Psoas muscle (tissue), 8 donors: ENCODE data around the gene DCUN1D4. TPM values are rescaled to one million over a fixed set of nuclear protein-coding genes. Genes with fewer than 3 reads are reported as not detected.

Source experiments
- ATAC-seq, 4 donors: fragments of 200-7000 bp; cut with Tn5 transposase; one replicate each; pipeline ENCODE4 v1.9.1; 2020; ENCODE audit warnings: moderate library complexity in 3 of 4, mild to moderate bottlenecking in 2 of 4
- DNase-seq, 2 donors: peaks; one replicate each; pipeline ENCODE4 v3.0.0-alpha.2; 2020
- H3K27ac ChIP-seq: fragments of 200-600 bp; one replicate; pipeline ENCODE4 v1.8.0; 2022
- H3K27me3 ChIP-seq, 3 donors: fragments of 200-600 bp in 1 of 3; one replicate each; pipeline versions ENCODE4 v1.6.1 to v1.8.0; 2013 to 2022; ENCODE audit warnings: low read length in 2 of 3, mild to moderate bottlenecking in 2 of 3, moderate library complexity in 1 of 3; ENCODE audit not compliant: insufficient read depth in 3 of 3
- H3K36me3 ChIP-seq, 2 donors: fragments of 200-600 bp in 1 of 2; one replicate each; pipeline versions ENCODE4 v1.6.1 to v1.8.0; 2013 to 2022; ENCODE audit warnings: low read depth in 1 of 2, mild to moderate bottlenecking in 1 of 2, moderate library complexity in 1 of 2; ENCODE audit not compliant: insufficient read depth in 1 of 2
- H3K4me1 ChIP-seq: fragments of 200-600 bp; one replicate; pipeline ENCODE4 v1.8.0; 2022
- H3K4me3 ChIP-seq: fragments of 200-600 bp; one replicate; pipeline ENCODE4 v1.8.0; 2022; ENCODE audit warnings: mild to moderate bottlenecking
- H3K9me3 ChIP-seq: fragments of 200-600 bp; one replicate; pipeline ENCODE4 v1.8.0; 2022
- CTCF ChIP-seq: fragments of 200-600 bp; IDR thresholded peaks from one replicate; pipeline ENCODE4 v1.8.0; 2022; ENCODE audit warnings: antibody characterized with exemption
- WGBS, 3 donors: extraction: QIAGEN DNeasy Blood & Tissue Kit; methylation state at CpG; one replicate each; pipeline versions ENCODE4 v1.1.6 to v1.1.7; 2013; 5-methylcytosine and 5-hydroxymethylcytosine counted together
- intact Hi-C, 2 donors: fragments of 100-400 bp; cut with DNase I; formaldehyde crosslinking; loops; one replicate each; pipeline versions ENCODE4 v1.11.0 to v1.14.2; 2022
- polyA plus RNA-seq, 3 donors: library from polyadenylated mRNA; stranded (reverse); fragments of 200-250 nt; gene quantifications; one replicate each; pipeline ENCODE4 v1.2.3, GENCODE V29; 2013
- total RNA-seq, 4 donors: library from RNA; stranded (reverse); fragmentation: NEBNext Ultra II Directional in 2 of 4; extraction: Animal tissue kit (Norgen Biotek cat#: 25700) in 2 of 4; gene quantifications; one replicate each; pipeline versions ENCODE4 v1.2.1 to v1.2.4, GENCODE V29; 2021 to 2023
- donor health status: healthy with polysubstance abuse.
- donor health status: DM: no; HTN: no; CAD: no; lungs with moderate emphysema.
- donor health status: Bipolar disorder and iron deficiency.
- donor health status: healthy.
- donor health status: DM: yes; HTN: yes; CAD: no.
- donor health status: DM: no; HTN: no; CAD: no.
- donor health status: DM: no; HTN: no; CAD: no.
- donor health status: DM: yes; HTN: yes; CAD: no.

Gene DCUN1D4
- total and polyA plus RNA-seq, 7 donors, result 13.5 to 43.1 (median 26.0) TPM

GRCh38 chr4:51895816-51896408 lies 53.0 kb downstream of the DCUN1D4 start:
- intact Hi-C loops, result loop anchor here (5.0 to 10.0 kb wide), 4 partner anchors 51 to 131 kb away; partner anchors contain the start of gene DCUN1D4 (in 2 of the 2)
- TF ChIP-seq CTCF, result peak; percentile 78
- ATAC-seq, result peak; percentile 90 to 97 (median 96)
- Histone ChIP-seq H3K27ac (peak overlapping the region; percentile 57), H3K27me3 (no peaks in the 10 kb centered on the region), H3K4me3 (no peak overlapping the region), H3K9me3 (no peaks in the 10 kb centered on the region), H3K36me3 (peaks cover 0 to 40% of the 10 kb centered on the region in 2 donors), H3K4me1 (peaks cover 12% of the 10 kb centered on the region)
- peak; percentile 38 to 61 for DNase-seq
- 40 to 41% (median 40%) methylated on average over 2 of the region's 2 CpGs for WGBS, 3 donors

- no peaks in the 10 kb centered on the region for H3K27me3 ChIP-seq
- no peaks in the 10 kb centered on the region for H3K4me1 ChIP-seq
- intact Hi-C loops, result no loop called here
- H3K27ac ChIP-seq, result no peak overlapping the region
- ATAC-seq (peak; percentile 40 to 78 (median 66)), DNase-seq (no peak)
- no peak for TF ChIP-seq CTCF
- no peaks in the 10 kb centered on the region for H3K9me3 ChIP-seq
- no peak overlapping the region for H3K4me3 ChIP-seq
- WGBS, 3 donors, result 33 to 45% (median 39%) methylated on average over 5 of the region's 5 CpGs
- peaks cover 0 to 59% of the 10 kb centered on the region in 2 donors for H3K36me3 ChIP-seq
Observed at GRCh38 chr4:51901363-51901762, 58.4 kb downstream of the DCUN1D4 start.

DNA sequence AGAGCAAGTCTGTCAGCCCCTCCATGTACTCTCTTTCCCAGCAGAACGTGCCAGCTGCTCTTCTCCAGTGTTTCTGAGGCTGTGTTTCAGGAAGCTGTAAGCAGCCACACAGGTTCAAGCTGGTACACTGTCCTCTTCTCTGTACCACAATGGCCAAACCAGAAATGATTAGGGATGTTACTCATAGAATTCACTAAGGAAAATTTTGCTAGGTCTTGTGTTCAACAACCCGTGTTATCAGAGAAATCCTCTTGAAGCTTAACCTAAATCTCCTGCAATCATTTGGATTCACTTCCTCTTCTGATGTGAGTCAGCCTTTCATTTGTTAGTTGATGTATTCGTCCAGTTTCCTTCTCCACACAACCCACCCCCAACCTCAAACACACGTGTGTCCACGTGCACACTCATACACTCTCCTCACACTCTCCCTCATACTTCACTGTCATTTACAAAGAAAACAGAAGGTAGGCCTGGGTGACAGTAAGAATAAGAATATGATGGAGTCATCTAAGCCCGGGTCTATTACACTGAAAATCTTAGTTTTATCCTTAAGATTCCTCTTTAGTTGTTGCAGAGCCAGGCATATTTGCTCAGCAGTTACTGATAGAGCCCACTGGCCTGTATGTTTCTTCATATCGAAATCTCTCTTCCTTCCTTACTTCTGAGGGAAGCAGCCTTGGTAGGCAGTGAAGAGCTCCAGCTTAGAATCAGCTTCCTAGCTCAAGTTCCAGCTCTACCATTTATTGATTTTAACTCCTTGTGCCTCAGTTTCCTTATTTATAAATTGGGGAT lies 63.4 kb downstream of the DCUN1D4 start:
- intact Hi-C loops, result no loop called here
- H3K27me3 ChIP-seq, result no peaks in the 10 kb centered on the region
- DNase-seq, result no peak
- no peak for ATAC-seq
- H3K9me3 ChIP-seq, result no peaks in the 10 kb centered on the region
- H3K4me3 ChIP-seq, result no peak overlapping the region
- H3K4me1 ChIP-seq, result no peaks in the 10 kb centered on the region
- no peak overlapping the region for H3K27ac ChIP-seq
- WGBS, 3 donors, result 82 to 84% (median 83%) methylated on average over 7 of the region's 7 CpGs
- TF ChIP-seq CTCF, result no peak
- H3K36me3 ChIP-seq, result peaks cover 0 to 69% of the 10 kb centered on the region in 2 donors

- H3K4me3 ChIP-seq, result no peak overlapping the region
- intact Hi-C loops, result no loop called here
- H3K36me3 ChIP-seq, result peaks cover 3 to 71% of the 10 kb centered on the region in 2 donors
- DNase-seq, result no peak
- H3K27me3 ChIP-seq, result no peaks in the 10 kb centered on the region
- ATAC-seq, result no peak
- no peak for TF ChIP-seq CTCF
- no peaks in the 10 kb centered on the region for H3K9me3 ChIP-seq
- H3K4me1 ChIP-seq, result no peaks in the 10 kb centered on the region
- WGBS, 3 donors, result 69 to 77% (median 76%) methylated on average over 3 of the region's 3 CpGs
- no peak overlapping the region for H3K27ac ChIP-seq
Observed at GRCh38 chr4:51907006-51907669, 64.2 kb downstream of the DCUN1D4 start.
